Activated naive CD8-positive, alpha-beta T cell treated with anti-CD3 and anti-CD28 coated beads, Interleukin-2, amount 50 U/mL, for 24 hours (primary cell): ENCODE data around the gene NUDT1.
A peak's percentile ranks its signal among the peaks of the same experiment; 100 is the strongest.

Experiments used
- ATAC-seq: fragments of 150-1000 bp; cut with Tn5 transposase; one replicate; pipeline ENCODE4 v1.10.0; 2021
- DNase-seq: peaks from one replicate; pipeline ENCODE4 v3.0.0; 2021
- H3K27ac Mint-ChIP-seq: one replicate; pipeline ENCODE4 v1.8.0; 2021; ENCODE audit warnings: mild to moderate bottlenecking, mixed read lengths
- H3K27me3 Mint-ChIP-seq: one replicate; pipeline ENCODE4 v1.8.0; 2021; ENCODE audit warnings: mixed read lengths
- H3K36me3 Mint-ChIP-seq: one replicate; pipeline ENCODE4 v1.8.0; 2021; ENCODE audit warnings: low read depth, mixed read lengths
- H3K4me1 Mint-ChIP-seq: one replicate; pipeline ENCODE4 v1.8.0; 2021; ENCODE audit warnings: mixed read lengths
- H3K4me3 Mint-ChIP-seq: one replicate; pipeline ENCODE4 v1.8.0; 2021; ENCODE audit warnings: mild to moderate bottlenecking, moderate library complexity, mixed read lengths
- H3K9me3 Mint-ChIP-seq: one replicate; pipeline ENCODE4 v1.8.0; 2021; ENCODE audit warnings: mixed read lengths

Gene NUDT1

DNA sequence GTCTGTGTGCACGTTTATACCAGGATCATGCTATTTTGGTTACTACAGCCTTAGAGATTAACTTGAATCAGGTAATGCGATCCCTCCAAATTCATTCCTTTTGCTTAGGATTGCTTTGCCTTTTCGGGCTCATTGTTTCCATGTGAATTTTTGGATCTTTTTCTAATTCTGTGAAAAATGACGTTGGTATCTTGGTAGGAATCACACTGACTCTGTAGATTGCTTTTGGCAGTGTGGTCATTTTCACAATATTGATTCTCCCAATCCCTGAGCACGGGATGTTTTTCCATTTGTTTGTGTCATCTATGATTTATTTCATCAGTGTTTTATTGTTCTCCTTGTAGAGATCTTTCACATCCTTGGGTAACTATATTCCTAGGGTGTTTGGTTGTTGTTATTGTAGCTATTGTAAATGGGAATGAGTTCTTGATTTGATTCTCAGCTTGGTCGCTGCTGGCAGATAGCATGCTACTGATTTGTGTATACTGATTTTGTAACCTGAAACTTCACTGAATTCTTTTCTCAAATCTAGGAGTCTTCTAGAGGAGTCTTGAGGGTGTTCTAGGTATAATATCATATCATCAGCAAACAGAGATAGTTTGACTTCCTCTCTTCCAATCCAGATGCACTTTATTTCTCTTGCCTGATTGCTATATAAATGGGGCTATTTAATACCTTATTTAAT is 54.1 kb downstream of the NUDT1 start:
- DNase-seq (no peak), ATAC-seq (no peak)
- Mint-ChIP-seq H3K27me3 (no peaks in the 10 kb centered on the region), H3K4me1 (peaks cover 40% of the 10 kb centered on the region), H3K9me3 (no peaks in the 10 kb centered on the region), H3K36me3 (peaks cover 4% of the 10 kb centered on the region), H3K27ac (no peak overlapping the region), H3K4me3 (no peak overlapping the region)

DNA sequence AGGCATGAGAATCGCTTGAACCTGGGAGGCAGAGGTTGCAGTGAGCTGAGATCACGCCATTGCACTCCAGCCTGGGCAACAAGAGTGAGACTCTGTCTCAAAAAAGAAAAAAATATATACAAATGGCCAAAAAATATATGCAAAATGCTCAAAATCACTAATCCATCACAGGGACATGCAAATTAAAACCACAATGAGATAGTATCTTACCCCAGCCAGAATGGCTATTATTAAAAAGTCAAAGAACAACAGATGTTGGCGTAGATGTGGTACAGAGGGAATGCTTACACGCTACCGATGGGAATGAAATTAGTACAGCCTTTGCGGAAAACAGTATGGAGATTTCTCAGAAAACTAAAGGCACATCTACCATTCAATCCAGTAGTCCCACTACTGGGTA is 54.8 kb downstream of the NUDT1 start:
- DNase-seq: no peak
- H3K4me3 Mint-ChIP-seq: no peak overlapping the region
- peaks cover 47% of the 10 kb centered on the region for H3K4me1 Mint-ChIP-seq
- peaks cover 4% of the 10 kb centered on the region for H3K36me3 Mint-ChIP-seq
- H3K27ac Mint-ChIP-seq: no peak overlapping the region
- no peaks in the 10 kb centered on the region for H3K27me3 Mint-ChIP-seq
- no peak for ATAC-seq
- no peaks in the 10 kb centered on the region for H3K9me3 Mint-ChIP-seq

DNA sequence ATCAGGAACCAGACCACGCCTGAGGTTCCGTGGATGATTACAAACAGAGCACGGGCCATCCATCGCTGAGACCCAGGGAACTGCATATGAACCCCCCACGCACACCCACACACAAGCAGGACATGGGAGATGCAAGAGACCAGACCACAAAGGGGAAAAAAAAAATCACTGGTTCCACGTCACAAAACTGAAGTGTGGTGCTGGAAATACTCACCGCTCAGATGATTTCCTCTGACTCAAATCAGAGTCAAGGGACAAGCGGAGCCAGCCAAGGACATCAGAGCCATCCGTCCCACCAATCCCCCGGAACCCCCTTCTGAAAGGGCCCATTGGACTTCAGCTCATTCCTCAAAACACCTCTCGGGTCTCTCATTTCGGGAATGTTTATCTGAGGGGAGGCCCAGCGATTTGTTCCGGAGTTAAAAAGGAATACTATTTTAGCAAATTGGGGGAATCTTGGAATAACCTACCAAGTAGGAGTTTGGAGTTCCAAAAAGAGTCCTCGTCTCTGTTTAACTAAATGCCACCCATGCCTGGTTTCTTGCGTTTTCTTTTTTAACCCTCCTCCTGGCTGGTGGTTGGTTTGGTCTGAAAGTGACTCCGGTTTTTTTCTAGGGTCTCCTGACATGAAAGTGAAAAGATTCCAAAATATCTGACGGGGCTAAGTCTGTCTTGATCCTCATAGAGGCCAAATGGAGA is 57.3 kb downstream of the NUDT1 start:
- peak overlapping the region; percentile 87 for H3K27ac Mint-ChIP-seq
- H3K4me1 Mint-ChIP-seq: peaks cover 47% of the 10 kb centered on the region
- peak; percentile 83 for ATAC-seq
- H3K27me3 Mint-ChIP-seq: no peaks in the 10 kb centered on the region
- peaks cover 4% of the 10 kb centered on the region for H3K36me3 Mint-ChIP-seq
- H3K9me3 Mint-ChIP-seq: no peaks in the 10 kb centered on the region
- H3K4me3 Mint-ChIP-seq: peak overlapping the region; percentile 67
- peak; percentile 65 for DNase-seq

DNA sequence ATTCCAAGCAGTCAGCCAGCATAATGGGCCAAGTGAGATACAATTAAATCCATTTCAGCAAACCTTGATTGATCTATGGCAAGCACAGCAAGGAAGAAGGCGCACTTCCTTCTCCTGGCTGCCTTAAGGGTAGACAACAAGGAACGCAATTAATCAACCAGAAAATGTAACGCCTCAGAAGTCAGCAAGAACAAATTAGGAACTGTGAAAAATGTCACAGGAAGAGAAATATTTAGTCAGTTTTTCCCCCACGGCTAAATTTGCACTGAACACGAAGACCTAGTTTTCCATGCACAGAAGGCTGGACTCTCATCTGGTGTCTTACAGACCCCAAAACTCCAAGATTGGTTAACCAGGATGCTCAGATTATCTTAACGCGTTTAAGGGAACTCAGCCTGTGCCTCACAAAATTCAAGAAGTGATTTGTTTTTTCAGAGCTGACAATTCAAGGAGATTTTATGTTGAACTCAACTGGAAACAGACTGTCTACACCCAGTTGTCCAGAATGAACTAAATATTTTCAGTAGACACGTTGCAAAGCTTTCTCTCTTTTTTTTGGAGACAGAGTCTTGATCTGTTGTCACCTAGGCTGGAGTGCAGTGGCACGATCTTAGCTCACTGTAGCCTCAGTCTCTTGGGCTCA is 58.0 kb downstream of the NUDT1 start:
- no peaks in the 10 kb centered on the region for H3K27me3 Mint-ChIP-seq
- ATAC-seq (peak; percentile 37), DNase-seq (no peak)
- H3K4me3 Mint-ChIP-seq: peak overlapping the region; percentile 67
- H3K4me1 Mint-ChIP-seq: peaks cover 49% of the 10 kb centered on the region
- H3K27ac Mint-ChIP-seq: peak overlapping the region; percentile 87
- H3K9me3 Mint-ChIP-seq: no peaks in the 10 kb centered on the region
- peaks cover 4% of the 10 kb centered on the region for H3K36me3 Mint-ChIP-seq
